T-helper 2 cell (primary cell): ENCODE data around the gene BLVRB.
A peak's percentile ranks its signal among the peaks of the same experiment; 100 is the strongest.
"Not testable (repeated sequence)": the region's sequence is repeated elsewhere in the genome, so short reads cannot be mapped to it uniquely, and the experiment has no call there.

Experiments
- DNase-seq, 5 experiments: peaks; one replicate each; pipeline versions ENCODE4 v3.0.0 to v3.0.0-alpha.2; 2012 to 2022

Gene BLVRB

GRCh38 chr19:40421993-40422747 lies 43.4 kb downstream of the BLVRB start:
- DNase-seq, result no peak

GRCh38 chr19:40420766-40421765 lies 44.5 kb downstream of the BLVRB start:
- DNase-seq, result peak; percentile 37 to 75 (median 59)

- DNase-seq, result no peak
Observed at GRCh38 chr19:40420451-40420765, 45.1 kb downstream of the BLVRB start.

- no peak for DNase-seq
Observed at GRCh38 chr19:40419780-40420179, 45.8 kb downstream of the BLVRB start.

GRCh38 chr19:40419066-40419612 lies 46.4 kb downstream of the BLVRB start:
- DNase-seq, result no peak

- DNase-seq, result no peak
Observed at GRCh38 chr19:40418040-40418439, 47.5 kb downstream of the BLVRB start.

- no peak for DNase-seq
Observed at GRCh38 chr19:40417643-40417981, 47.9 kb downstream of the BLVRB start.

GRCh38 chr19:40416918-40417642 lies 48.5 kb downstream of the BLVRB start:
- peak in 2 of 5 experiments; percentile 39 to 48 for DNase-seq

- no peak for DNase-seq
Observed at GRCh38 chr19:40415768-40416167, 49.8 kb downstream of the BLVRB start.

GRCh38 chr19:40414542-40415535 lies 50.7 kb downstream of the BLVRB start:
- no peak for DNase-seq

GRCh38 chr19:40413291-40413845 lies 52.2 kb downstream of the BLVRB start, which contains the start of gene PRX:
PRX (minus strand) TSS chr19:40413378; CDS start chr19:40407932, 5,446 bp downstream.
- no peak for DNase-seq

- DNase-seq, result no peak
Observed at GRCh38 chr19:40412866-40413265, 52.7 kb downstream of the BLVRB start.

- DNase-seq, result no peak
Observed at GRCh38 chr19:40411958-40412499, 53.5 kb downstream of the BLVRB start.

- no peak for DNase-seq
Observed at GRCh38 chr19:40411125-40411842, 54.3 kb downstream of the BLVRB start.

- no peak for DNase-seq
Observed at GRCh38 chr19:40410030-40410389, 55.5 kb downstream of the BLVRB start.

- DNase-seq, result not testable (repeated sequence)
Observed at GRCh38 chr19:40408598-40408925, 57.0 kb downstream of the BLVRB start.

- DNase-seq, result peak in 1 of 5 experiments; percentile 9
Observed at GRCh38 chr19:40407714-40408597, 57.6 kb downstream of the BLVRB start.

- DNase-seq, result peak; percentile 55 to 88 (median 65)
Observed at GRCh38 chr19:40403262-40403984, 62.1 kb downstream of the BLVRB start.

GRCh38 chr19:40400559-40400958 lies 65.0 kb downstream of the BLVRB start:
- DNase-seq, result no peak
